SK-N-SH (cell line): ENCODE results near the gene CAD. TPM values are rescaled to one million over a fixed set of nuclear protein-coding genes. Genes with fewer than 3 reads are reported as not detected.

Source experiments
- CTCF ChIA-PET: fragments of 300-600, 350-600 bp; formaldehyde crosslinking; extraction: SDS; loops from one replicate; lab custom pipeline; 2021; lab: Yijun Ruan, JAX
- POLR2A ChIA-PET: fragments of 350-600 bp; sonication (Branson Sonifier 250); formaldehyde crosslinking; extraction: SDS; loops from one replicate; lab custom pipeline; 2020; ENCODE audit warnings: antibody characterized with exemption, inconsistent platforms; lab: Yijun Ruan, JAX
- DNase-seq: peaks from one replicate; pipeline ENCODE4 v3.0.0; 2012
- H2AFZ ChIP-seq: fragments of 200-600 bp; sonication (generic); 2 replicates; pipeline ENCODE4 v1.8.1; 2016; ENCODE audit warnings: antibody characterized with exemption, mild to moderate bottlenecking, low read depth
- H3F3A ChIP-seq: fragments of 200-600 bp; sonication (generic); replicated peaks from 2 replicates; pipeline ENCODE3; 2016; ENCODE audit warnings: antibody characterized with exemption, mild to moderate bottlenecking; ENCODE audit not compliant: insufficient read depth
- H3K27ac ChIP-seq, 2 experiments: fragments of 200-500 bp in 1 of 2; fragments of 200-600 bp in 1 of 2; sonication (Bioruptor generic) in 1 of 2; sonication (generic), shearing (Covaris generic) in 1 of 2; 2 replicates each; pipeline versions ENCODE4 v1.5.1 to v1.6.1; 2014 to 2016; ENCODE audit warnings: low read depth in 2 of 2, inconsistent platforms in 1 of 2, low read length in 1 of 2, mild to moderate bottlenecking in 1 of 2, mixed read lengths in 1 of 2
- H3K27me3 ChIP-seq: fragments of 200-600 bp; sonication (generic), shearing (Covaris generic); 2 replicates; pipeline ENCODE4 v1.6.1; 2016; ENCODE audit warnings: mixed run types; ENCODE audit not compliant: insufficient read depth
- H3K36me3 ChIP-seq, 2 experiments: fragments of 200-500 bp in 1 of 2; fragments of 200-600 bp in 1 of 2; sonication (Bioruptor generic) in 1 of 2; sonication (generic) in 1 of 2; replicated peaks in 1 of 2; 2 replicates each; pipeline versions ENCODE3 to v1.5.1; 2014 to 2016; ENCODE audit warnings: low read length in 1 of 2, mild to moderate bottlenecking in 1 of 2; ENCODE audit not compliant: insufficient read depth in 2 of 2, control insufficient read depth in 1 of 2
- H3K4me1 ChIP-seq, 2 experiments: fragments of 200-500 bp in 1 of 2; fragments of 200-600 bp in 1 of 2; sonication (Bioruptor generic) in 1 of 2; sonication (generic), shearing (Covaris generic) in 1 of 2; 2 replicates each; pipeline versions ENCODE4 v1.5.1 to v1.6.1; 2014 to 2016; ENCODE audit warnings: low read depth in 1 of 2, low read length in 1 of 2, mixed run types in 1 of 2; ENCODE audit not compliant: insufficient read depth in 2 of 2, control insufficient read depth in 1 of 2
- H3K4me2 ChIP-seq: fragments of 200-600 bp; sonication (generic), shearing (Covaris generic); 2 replicates; pipeline ENCODE4 v1.6.1; 2017; ENCODE audit warnings: mixed run types
- H3K4me3 ChIP-seq, 2 experiments: fragments of 200-500 bp in 1 of 2; fragments of 200-600 bp in 1 of 2; sonication (Bioruptor generic) in 1 of 2; sonication (generic), shearing (Covaris generic) in 1 of 2; 2 replicates each; pipeline versions ENCODE4 v1.5.1 to v1.8.1; 2014 to 2016; ENCODE audit warnings: low read depth in 2 of 2, inconsistent platforms in 1 of 2, low read length in 1 of 2, mild to moderate bottlenecking in 1 of 2, mixed read lengths in 1 of 2, moderate library complexity in 1 of 2
- H3K79me2 ChIP-seq: fragments of 200-600 bp; sonication (generic); 2 replicates; pipeline ENCODE4 v1.8.1; 2017; ENCODE audit warnings: mild to moderate bottlenecking; ENCODE audit not compliant: insufficient read depth
- H3K9ac ChIP-seq: fragments of 200-600 bp; sonication (generic); 2 replicates; pipeline ENCODE4 v1.6.1; 2017; ENCODE audit warnings: mixed run types
- H3K9me2 ChIP-seq: fragments of 200-600 bp; sonication (generic); 2 replicates; pipeline ENCODE4 v1.6.1; 2017; ENCODE audit warnings: mixed run types
- H3K9me3 ChIP-seq: fragments of 200-600 bp; sonication (generic); 2 replicates; pipeline ENCODE4 v1.6.1; 2017; ENCODE audit warnings: mixed run types, mild to moderate bottlenecking, moderate library complexity
- H4K20me1 ChIP-seq: fragments of 200-600 bp; sonication (generic); 2 replicates; pipeline ENCODE4 v1.6.1; 2017; ENCODE audit warnings: mild to moderate bottlenecking, mixed run types; ENCODE audit not compliant: insufficient read depth
- FOSL2 ChIP-seq: IDR thresholded peaks from 2 replicates; pipeline ENCODE4 v1.4.0; 2012; ENCODE audit warnings: low read depth, mild to moderate bottlenecking, moderate library complexity, borderline replicate concordance
- FOXJ3 ChIP-seq: sonication (generic); formaldehyde crosslinking; IDR thresholded peaks from 2 replicates; pipeline ENCODE4 v1.5.1; 2020; ENCODE audit warnings: mild to moderate bottlenecking, missing genetic modification reagents
- MEF2A ChIP-seq: IDR thresholded peaks from 2 replicates; pipeline ENCODE4 v1.4.0; 2012; ENCODE audit warnings: low read depth, borderline replicate concordance
- MXI1 ChIP-seq: IDR thresholded peaks from 2 replicates; pipeline ENCODE4 v1.6.1; 2012; ENCODE audit warnings: mild to moderate bottlenecking, low read depth, low read length, improper control_type of control experiment
- NFIC ChIP-seq: IDR thresholded peaks from 2 replicates; pipeline ENCODE4 v1.4.0; 2012; ENCODE audit warnings: borderline replicate concordance
- POLR2AphosphoS5 ChIP-seq: IDR thresholded peaks from 2 replicates; pipeline ENCODE4 v1.6.1; 2012; ENCODE audit warnings: low read depth, low read length
- RCOR1 ChIP-seq: fragments of 150-350 bp; IDR thresholded peaks from 2 replicates; pipeline ENCODE4 v1.6.1; 2017; ENCODE audit warnings: antibody characterized with exemption, low read length
- RFX5 ChIP-seq: IDR thresholded peaks from 2 replicates; pipeline ENCODE4 v1.6.1; 2012; ENCODE audit warnings: mild to moderate bottlenecking, improper control_type of control experiment, low read length
- SIN3A ChIP-seq: IDR thresholded peaks from 2 replicates; pipeline ENCODE4 v1.6.1; 2012; ENCODE audit warnings: low read depth, mild to moderate bottlenecking, low read length, moderate library complexity, borderline replicate concordance
- TEAD4 ChIP-seq: IDR thresholded peaks from 2 replicates; pipeline ENCODE4 v1.4.0; 2012; ENCODE audit warnings: mild to moderate bottlenecking, borderline replicate concordance; ENCODE audit not compliant: insufficient read depth
- YY1 ChIP-seq: IDR thresholded peaks from 2 replicates; pipeline ENCODE4 v1.4.0; 2012; ENCODE audit warnings: low read depth, mild to moderate bottlenecking
- WGBS: methylation state at CpG from one replicate; pipeline ENCODE4 v1.1.6; 2017; ENCODE audit warnings: low lambda C conversion rate; 5-methylcytosine and 5-hydroxymethylcytosine counted together
- polyA plus RNA-seq, 3 experiments: library from polyadenylated mRNA; depleted of rRNA; stranded (reverse); fragments of >200 nt; gene quantifications; 2 replicates each; pipeline ENCODE4 v1.2.3, GENCODE V29; 2012
- TF ChIP-seq, protein P1 (sequence below): IDR thresholded peaks from 2 replicates; pipeline ENCODE4 v1.4.0; 2012; ENCODE audit warnings: low read depth, borderline replicate concordance
- TF ChIP-seq, protein P2 (sequence below): fragments of 150-350 bp; IDR thresholded peaks from 2 replicates; pipeline ENCODE4 v1.6.1; 2016; ENCODE audit warnings: mild to moderate bottlenecking, low read depth, low read length
- TF ChIP-seq, protein P3 (sequence below): fragments of 200-600 bp; sonication (generic); IDR thresholded peaks from 2 replicates; pipeline ENCODE4 v1.6.1; 2017; ENCODE audit warnings: antibody characterized with exemption, mild to moderate bottlenecking, moderate library complexity

The CAD gene
- polyA plus RNA-seq, 1 of the 3 experiments (the other 2 are of a cell fraction), result 47.6 TPM

DNA sequence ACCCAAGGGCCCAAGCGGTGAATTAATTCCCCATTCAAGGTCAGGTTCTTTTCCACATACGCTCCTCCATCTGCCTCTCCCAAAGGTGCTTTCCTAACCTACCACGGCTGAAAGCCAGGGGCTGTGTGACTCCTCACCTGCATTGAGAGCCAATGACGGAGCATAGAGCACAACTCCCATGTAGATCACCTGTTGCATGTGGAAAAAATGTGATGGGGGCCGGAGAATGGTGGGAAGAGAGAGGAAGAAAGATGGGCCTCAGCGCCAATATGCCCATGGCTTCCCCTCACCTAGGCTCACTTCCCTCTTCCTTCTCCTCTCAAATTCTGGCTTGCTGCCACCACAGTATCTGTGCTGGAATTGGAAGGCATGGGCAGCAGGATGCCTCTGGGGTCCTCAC is 10.8 kb upstream of the CAD start:
- CTCF ChIA-PET, result interaction anchor here (1.3 to 4.4 kb wide), 2 partner anchors 14 to 37 kb away, joined by 4 to 25 read pairs; no protein-coding TSS in a partner anchor
- H3K4me1 ChIP-seq, result peaks cover 0 to 10% of the 10 kb centered on the region in 2 experiments; a peak in 1 of 4 replicates
- peaks cover 21 to 86% of the 10 kb centered on the region in 2 experiments for H3K36me3 ChIP-seq
- no peak overlapping the region for H3K4me3 ChIP-seq
- no peak overlapping the region for H2AFZ ChIP-seq
- peaks cover 4% of the 10 kb centered on the region; the same call in 1 of the 2 replicates for H3K79me2 ChIP-seq
- H4K20me1 ChIP-seq, result no peaks in the 10 kb centered on the region
- WGBS, result 97% methylated on average over 6 of the region's 6 CpGs
- TF ChIP-seq TEAD4, result no peak
- no peak for TF ChIP-seq SIN3A
- TF ChIP-seq, protein P1, sequence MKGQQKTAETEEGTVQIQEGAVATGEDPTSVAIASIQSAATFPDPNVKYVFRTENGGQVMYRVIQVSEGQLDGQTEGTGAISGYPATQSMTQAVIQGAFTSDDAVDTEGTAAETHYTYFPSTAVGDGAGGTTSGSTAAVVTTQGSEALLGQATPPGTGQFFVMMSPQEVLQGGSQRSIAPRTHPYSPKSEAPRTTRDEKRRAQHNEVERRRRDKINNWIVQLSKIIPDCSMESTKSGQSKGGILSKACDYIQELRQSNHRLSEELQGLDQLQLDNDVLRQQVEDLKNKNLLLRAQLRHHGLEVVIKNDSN, result no peak
- TF ChIP-seq FOSL2, result no peak
- TF ChIP-seq NFIC, result no peak
- no peak for TF ChIP-seq YY1
- TF ChIP-seq, protein P2, sequence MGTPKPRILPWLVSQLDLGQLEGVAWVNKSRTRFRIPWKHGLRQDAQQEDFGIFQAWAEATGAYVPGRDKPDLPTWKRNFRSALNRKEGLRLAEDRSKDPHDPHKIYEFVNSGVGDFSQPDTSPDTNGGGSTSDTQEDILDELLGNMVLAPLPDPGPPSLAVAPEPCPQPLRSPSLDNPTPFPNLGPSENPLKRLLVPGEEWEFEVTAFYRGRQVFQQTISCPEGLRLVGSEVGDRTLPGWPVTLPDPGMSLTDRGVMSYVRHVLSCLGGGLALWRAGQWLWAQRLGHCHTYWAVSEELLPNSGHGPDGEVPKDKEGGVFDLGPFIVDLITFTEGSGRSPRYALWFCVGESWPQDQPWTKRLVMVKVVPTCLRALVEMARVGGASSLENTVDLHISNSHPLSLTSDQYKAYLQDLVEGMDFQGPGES, result no peak
- TF ChIP-seq MXI1, result no peak
- TF ChIP-seq RCOR1, result no peak
- no peak for TF ChIP-seq FOXJ3 (CRISPR knock-in tag)
- TF ChIP-seq RFX5, result no peak
- TF ChIP-seq, protein P3, sequence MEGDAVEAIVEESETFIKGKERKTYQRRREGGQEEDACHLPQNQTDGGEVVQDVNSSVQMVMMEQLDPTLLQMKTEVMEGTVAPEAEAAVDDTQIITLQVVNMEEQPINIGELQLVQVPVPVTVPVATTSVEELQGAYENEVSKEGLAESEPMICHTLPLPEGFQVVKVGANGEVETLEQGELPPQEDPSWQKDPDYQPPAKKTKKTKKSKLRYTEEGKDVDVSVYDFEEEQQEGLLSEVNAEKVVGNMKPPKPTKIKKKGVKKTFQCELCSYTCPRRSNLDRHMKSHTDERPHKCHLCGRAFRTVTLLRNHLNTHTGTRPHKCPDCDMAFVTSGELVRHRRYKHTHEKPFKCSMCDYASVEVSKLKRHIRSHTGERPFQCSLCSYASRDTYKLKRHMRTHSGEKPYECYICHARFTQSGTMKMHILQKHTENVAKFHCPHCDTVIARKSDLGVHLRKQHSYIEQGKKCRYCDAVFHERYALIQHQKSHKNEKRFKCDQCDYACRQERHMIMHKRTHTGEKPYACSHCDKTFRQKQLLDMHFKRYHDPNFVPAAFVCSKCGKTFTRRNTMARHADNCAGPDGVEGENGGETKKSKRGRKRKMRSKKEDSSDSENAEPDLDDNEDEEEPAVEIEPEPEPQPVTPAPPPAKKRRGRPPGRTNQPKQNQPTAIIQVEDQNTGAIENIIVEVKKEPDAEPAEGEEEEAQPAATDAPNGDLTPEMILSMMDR, result no peak
- no peak for TF ChIP-seq POLR2AphosphoS5
- TF ChIP-seq MEF2A, result no peak
- DNase-seq, result no peak
- POLR2A ChIA-PET, result no interaction called here
- no peaks in the 10 kb centered on the region for H3K27me3 ChIP-seq
- H3F3A ChIP-seq, result no peaks in the 10 kb centered on the region
- H3K9me3 ChIP-seq, result no peaks in the 10 kb centered on the region
- no peak overlapping the region for H3K4me2 ChIP-seq
- no peak overlapping the region for H3K9ac ChIP-seq
- H3K9me2 ChIP-seq, result no peaks in the 10 kb centered on the region
- no peak overlapping the region for H3K27ac ChIP-seq
